ENCODE measurements around the gene ADGRE3. TPM values are rescaled to one million over a fixed set of nuclear protein-coding genes. Genes with fewer than 3 reads are reported as not detected.

ADGRE3 gene
- total RNA-seq, 1 experiment from 2014 or later, result not detected

GRCh38 chr19:14718522-14719116 lies 44.0 kb upstream of the ADGRE3 start:
- H3K9me3 ChIP-seq (ENCODE audit: low read depth, low read length, poor library complexity, severe bottlenecking), result peaks cover 54% of the 10 kb centered on the region
- BruUV-seq (replicated peaks), result no TSS peak
- no peak overlapping the region for H3K27ac ChIP-seq (ENCODE audit: low read depth, low read length, poor library complexity, severe bottlenecking)
- peaks cover 41% of the 10 kb centered on the region for H3K36me3 ChIP-seq (ENCODE audit: insufficient read depth, low read length, poor library complexity, severe bottlenecking)
- H3K27me3 ChIP-seq (replicated peaks; ENCODE audit: insufficient read depth, low read depth, low read length, poor library complexity), result no peaks in the 10 kb centered on the region
- intact Hi-C loops (cut with micrococcal nuclease; ENCODE audit: unreplicated experiment), result no loop called here
- no peaks in the 10 kb centered on the region for H3K4me1 ChIP-seq (ENCODE audit: insufficient read depth, low read length, poor library complexity, severe bottlenecking)
- H3K4me3 ChIP-seq (ENCODE audit: low read depth, low read length, poor library complexity, severe bottlenecking), result no peak overlapping the region
- TF ChIP-seq EZH2 (IDR thresholded peaks at IDR 0.05; ENCODE audit: borderline replicate concordance, low read depth, low read length, poor library complexity, severe bottlenecking), result no peak
- no peak for TF ChIP-seq CTCF (conservative IDR thresholded peaks at IDR 0.05; ENCODE audit: low read depth, low read length)
- CTCF ChIA-PET, result no interaction called here
- DNase-seq (ENCODE audit: low spot score), result no peak
- POLR2A ChIA-PET (ENCODE audit: low non-redundant PET), result no interaction called here

- Histone ChIP-seq H3K27ac (ENCODE audit: low read depth, low read length, poor library complexity, severe bottlenecking) (no peak overlapping the region), H3K9me3 (ENCODE audit: low read depth, low read length, poor library complexity, severe bottlenecking) (peaks cover 44% of the 10 kb centered on the region), H3K4me3 (ENCODE audit: low read depth, low read length, poor library complexity, severe bottlenecking) (no peak overlapping the region), H3K4me1 (ENCODE audit: insufficient read depth, low read length, poor library complexity, severe bottlenecking) (no peaks in the 10 kb centered on the region), H3K27me3 (replicated peaks; ENCODE audit: insufficient read depth, low read depth, low read length, poor library complexity) (no peaks in the 10 kb centered on the region), H3K36me3 (ENCODE audit: insufficient read depth, low read length, poor library complexity, severe bottlenecking) (peaks cover 44% of the 10 kb centered on the region)
- DNase-seq (ENCODE audit: low spot score), result no peak
- POLR2A ChIA-PET (ENCODE audit: low non-redundant PET), result no interaction called here
- BruUV-seq (replicated peaks), result no TSS peak
- intact Hi-C loops (cut with micrococcal nuclease; ENCODE audit: unreplicated experiment), result no loop called here
- CTCF ChIA-PET, result no interaction called here
- TF ChIP-seq EZH2 (IDR thresholded peaks at IDR 0.05; ENCODE audit: borderline replicate concordance, low read depth, low read length, poor library complexity, severe bottlenecking) (no peak), CTCF (conservative IDR thresholded peaks at IDR 0.05; ENCODE audit: low read depth, low read length) (no peak)
These were observed 41.2 kb upstream of the ADGRE3 start for GRCh38 chr19:14715841-14716240.

GRCh38 chr19:14704450-14704849 lies 29.8 kb upstream of the ADGRE3 start:
- Histone ChIP-seq H3K9me3 (ENCODE audit: low read depth, low read length, poor library complexity, severe bottlenecking) (no peaks in the 10 kb centered on the region), H3K27ac (ENCODE audit: low read depth, low read length, poor library complexity, severe bottlenecking) (no peak overlapping the region), H3K4me3 (ENCODE audit: low read depth, low read length, poor library complexity, severe bottlenecking) (no peak overlapping the region), H3K27me3 (replicated peaks; ENCODE audit: insufficient read depth, low read depth, low read length, poor library complexity) (no peaks in the 10 kb centered on the region), H3K36me3 (ENCODE audit: insufficient read depth, low read length, poor library complexity, severe bottlenecking) (peaks cover 35% of the 10 kb centered on the region), H3K4me1 (ENCODE audit: insufficient read depth, low read length, poor library complexity, severe bottlenecking) (no peaks in the 10 kb centered on the region)
- no peak for TF ChIP-seq EZH2 (IDR thresholded peaks at IDR 0.05; ENCODE audit: borderline replicate concordance, low read depth, low read length, poor library complexity, severe bottlenecking)
- TF ChIP-seq CTCF (conservative IDR thresholded peaks at IDR 0.05; ENCODE audit: low read depth, low read length), result no peak
- CTCF ChIA-PET, result no interaction called here
- intact Hi-C loops (cut with micrococcal nuclease; ENCODE audit: unreplicated experiment), result no loop called here
- POLR2A ChIA-PET (ENCODE audit: low non-redundant PET), result no interaction called here
- BruUV-seq (replicated peaks), result no TSS peak
- no peak for DNase-seq (ENCODE audit: low spot score)
